GM18511 (cell line): Measurements from ENCODE around the gene PHLDB2.
"Not testable (repeated sequence)": the region's sequence is repeated elsewhere in the genome, so short reads cannot be mapped to it uniquely, and the experiment has no call there.

Experiments
- ATAC-seq: cut with Tn5 transposase; IDR thresholded peaks from one replicate; pipeline ENCODE4 v1.9.1; 2021; ENCODE audit warnings: mild to moderate bottlenecking, moderate library complexity; ENCODE audit not compliant: unreplicated experiment

The PHLDB2 gene

DNA sequence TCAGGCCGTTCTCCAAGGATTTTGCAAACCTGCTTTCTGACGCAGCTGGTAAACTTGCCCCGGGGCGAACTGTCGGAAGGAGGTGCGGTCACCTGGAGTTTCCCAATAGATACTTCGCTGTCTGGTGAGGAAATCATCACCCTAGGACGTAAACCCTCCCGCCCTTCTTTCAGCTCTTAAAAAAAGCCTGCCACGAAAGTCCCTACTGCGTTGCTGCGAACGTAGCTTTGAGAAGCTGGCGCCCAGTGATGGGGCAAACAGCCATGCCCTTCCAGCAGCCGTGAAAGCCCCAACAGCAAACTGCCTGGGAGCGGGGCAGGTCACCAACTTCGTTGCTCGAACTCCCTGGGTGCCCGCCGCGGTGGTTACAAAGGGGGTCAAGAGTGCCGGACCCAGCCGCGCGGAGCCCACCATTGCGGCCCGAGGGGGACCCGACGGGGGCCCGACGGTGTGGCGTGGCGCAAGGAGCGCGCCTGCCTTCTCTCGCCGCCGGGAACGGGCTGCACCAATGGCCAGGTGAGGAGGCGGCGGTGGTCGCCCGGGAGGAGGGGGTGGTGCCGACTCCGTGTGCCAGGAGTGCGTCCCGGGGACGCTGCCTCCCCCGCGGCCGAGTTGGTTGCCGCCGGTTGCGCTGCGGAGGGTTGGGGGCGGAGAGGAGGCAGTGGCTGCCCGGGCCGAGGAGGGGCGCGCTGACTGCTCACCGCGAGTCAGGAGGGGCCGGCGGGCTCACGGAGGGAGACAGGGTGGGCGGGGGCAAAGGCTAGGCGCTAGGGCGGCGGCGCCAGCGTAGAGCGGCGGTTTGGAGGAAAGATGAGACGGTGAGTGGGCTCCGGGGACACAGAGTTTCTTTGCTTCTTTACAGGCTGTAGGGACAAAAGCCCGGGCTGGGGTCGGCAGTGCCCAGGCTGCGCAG lies at the start of gene PHLDB2:
Gene PHLDB2 (plus strand): TSS at position 205 of the 913 bp plus-strand sequence. CDS start 24,813 bp downstream, outside the sequence.
- peak; percentile 39 for ATAC-seq

DNA sequence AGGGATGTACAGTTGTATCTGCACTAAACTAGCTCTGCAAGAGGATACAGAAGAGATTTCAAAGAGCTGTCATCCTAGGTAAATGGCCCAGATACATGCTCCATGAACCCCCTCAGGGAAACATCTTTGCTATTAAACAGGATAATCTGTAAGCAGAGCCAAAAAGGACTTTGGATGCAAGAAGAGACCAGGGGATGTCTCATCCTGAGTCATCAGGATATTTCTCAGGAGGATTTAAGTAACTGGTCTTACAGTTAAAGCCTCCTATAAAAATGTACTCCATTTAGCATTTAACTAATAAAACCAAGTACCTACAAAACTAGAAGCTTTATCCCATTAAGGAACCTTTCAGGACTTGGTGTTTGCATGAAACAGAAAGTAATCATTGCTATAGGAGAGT lies 48.2 kb upstream of the PHLDB2 start:
- ATAC-seq = no peak

DNA sequence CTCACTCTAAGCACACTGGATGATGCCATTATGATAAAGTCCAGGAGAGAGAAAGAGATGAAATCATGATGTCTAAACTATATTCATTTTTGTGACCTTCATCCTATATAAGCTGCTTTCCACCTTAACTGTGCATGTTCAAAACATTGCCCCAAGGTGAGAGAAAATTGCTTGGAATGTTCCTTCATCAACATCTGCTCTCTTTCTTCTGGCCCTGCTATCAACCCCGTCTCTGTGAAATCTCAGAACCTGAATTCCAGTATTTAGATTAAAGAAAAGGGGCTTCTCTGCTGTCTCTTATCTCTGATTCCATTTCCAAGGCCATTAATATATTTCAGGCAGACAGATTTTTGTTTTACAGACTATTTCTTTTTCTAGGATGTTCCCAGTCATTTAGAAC lies 47.3 kb upstream of the PHLDB2 start:
- no peak for ATAC-seq

DNA sequence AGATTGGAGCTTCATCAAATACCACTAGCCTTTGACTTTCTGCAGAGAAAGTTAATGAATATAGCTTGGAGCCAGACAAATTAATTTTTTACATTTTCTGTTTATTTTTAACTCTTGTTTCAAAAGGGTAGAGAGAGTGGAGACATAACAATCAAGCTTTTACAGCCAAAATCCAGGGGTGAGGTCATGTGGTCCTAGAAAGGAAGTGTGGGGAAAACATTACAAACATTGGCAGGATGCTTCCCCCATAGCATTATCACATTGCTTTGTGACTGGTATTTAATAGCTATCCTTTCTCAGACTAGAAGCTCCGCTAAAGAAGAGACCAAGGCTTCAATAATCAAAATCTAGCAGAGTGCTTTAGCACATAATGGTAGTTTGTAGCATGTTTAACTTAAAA lies 46.4 kb upstream of the PHLDB2 start:
- ATAC-seq = peak; percentile 45

DNA sequence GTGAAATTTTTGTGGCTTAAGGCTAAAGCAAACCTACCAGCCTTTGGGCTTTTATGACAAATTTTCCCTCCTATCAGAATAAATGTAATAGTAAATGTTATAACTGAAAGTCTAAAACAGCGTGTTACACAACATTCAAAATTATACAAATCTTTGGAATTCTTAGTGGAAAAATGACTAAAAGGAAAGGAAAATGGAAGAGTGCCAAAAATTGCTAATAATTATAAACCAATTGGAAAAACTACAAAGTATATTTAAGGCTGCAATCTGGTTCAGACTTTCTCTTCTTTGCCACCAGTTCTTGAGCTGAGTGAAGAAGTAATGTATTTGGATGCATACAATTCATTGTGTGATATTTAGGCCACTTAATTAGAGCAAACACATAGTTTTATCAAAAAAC lies 45.6 kb upstream of the PHLDB2 start:
- no peak for ATAC-seq

DNA sequence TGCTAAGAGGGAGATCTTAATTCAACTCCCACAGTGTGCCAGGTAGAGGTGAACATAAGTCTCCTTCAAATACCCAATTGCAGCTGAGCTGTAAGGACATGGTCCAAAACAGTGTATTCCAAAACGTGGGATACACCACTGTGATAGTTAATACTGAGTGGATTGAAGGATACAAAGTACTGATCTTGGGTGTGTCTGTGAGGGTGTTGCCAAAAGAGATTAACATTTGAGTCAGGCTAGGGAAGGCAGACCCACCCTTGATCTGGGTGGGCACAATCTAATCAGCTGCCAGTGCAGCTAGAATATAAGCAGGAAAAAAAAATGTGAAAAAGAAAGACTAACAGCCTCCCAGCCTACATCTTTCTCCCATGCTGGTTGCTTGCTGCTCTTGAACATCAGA lies 45.1 kb upstream of the PHLDB2 start:
- ATAC-seq = no peak

DNA sequence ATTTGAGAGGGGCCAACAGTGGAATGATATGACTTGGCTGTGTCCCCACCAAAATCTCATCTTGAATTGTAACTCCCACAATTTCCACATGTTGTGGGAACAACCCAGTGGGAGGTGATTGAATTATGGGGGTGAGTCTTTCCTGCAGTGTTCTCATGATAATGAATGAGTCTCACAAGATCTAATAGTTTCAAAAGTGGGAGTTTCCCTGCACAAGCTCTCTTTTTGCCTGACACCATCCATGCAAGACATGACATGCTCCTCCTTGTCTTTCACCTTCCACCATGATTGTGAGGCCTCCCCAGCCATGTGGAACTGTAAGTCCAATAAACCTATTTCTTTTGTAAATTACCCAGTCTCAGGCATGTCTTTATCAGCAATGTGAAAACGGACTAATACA lies 42.3 kb upstream of the PHLDB2 start:
- ATAC-seq = not testable (repeated sequence)

DNA sequence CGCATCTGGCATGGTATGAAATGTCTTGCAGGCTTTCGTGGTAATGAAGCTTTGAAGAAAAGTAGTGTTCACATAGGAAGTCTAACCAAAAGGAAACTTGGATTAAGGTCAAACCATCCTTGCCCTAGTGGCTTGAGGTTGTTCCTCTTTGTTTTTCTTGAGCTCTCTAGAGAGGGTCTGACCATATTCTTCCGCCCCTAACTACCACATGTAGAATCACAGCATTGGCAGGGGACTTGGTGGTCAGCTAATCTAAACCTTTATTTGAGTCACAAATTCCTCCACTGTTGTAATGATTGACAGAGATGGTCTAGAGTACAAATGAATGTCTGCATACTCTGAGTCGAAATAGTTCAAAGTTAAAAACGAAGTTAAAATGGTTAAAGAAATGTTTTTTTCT lies 39.1 kb upstream of the PHLDB2 start:
- ATAC-seq = no peak

DNA sequence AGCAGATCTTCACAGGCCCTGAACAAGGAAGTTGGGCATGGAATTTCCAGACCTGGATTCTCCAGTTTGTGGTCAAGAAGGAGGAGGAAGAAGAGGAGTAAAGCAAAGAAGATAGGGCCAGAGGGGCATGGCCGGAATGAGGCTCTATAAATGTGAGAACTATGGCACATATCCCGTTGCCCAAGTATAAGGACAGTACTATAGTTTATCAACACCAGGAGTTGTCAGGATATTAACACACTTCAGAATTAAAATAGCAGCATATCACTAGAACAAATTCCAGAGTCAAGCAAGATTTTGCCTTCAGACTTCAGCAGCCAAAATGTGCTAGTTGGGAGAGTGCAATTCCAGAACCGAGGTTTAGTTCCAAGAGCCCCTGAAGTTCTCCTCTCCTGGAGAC lies 38.4 kb upstream of the PHLDB2 start:
- no peak for ATAC-seq

DNA sequence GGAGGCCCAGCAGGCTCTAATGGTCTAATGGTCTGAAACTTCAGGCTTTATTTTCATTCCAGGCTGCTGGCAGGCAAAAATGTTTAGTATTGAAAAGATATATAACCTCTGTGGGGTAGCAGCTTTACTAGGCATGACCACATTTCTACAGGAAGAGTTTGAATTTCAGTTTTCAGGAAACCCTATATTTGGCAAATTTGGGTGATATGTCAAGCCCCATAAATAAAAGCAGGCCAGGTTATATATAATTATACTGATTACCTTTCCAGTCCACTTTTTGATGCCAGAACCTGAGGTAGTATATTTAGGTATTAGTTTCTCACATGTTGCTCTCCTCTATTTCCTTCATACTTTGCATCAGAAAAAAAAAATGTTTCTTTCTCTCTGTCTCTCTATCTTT lies 37.2 kb upstream of the PHLDB2 start:
- ATAC-seq = no peak

DNA sequence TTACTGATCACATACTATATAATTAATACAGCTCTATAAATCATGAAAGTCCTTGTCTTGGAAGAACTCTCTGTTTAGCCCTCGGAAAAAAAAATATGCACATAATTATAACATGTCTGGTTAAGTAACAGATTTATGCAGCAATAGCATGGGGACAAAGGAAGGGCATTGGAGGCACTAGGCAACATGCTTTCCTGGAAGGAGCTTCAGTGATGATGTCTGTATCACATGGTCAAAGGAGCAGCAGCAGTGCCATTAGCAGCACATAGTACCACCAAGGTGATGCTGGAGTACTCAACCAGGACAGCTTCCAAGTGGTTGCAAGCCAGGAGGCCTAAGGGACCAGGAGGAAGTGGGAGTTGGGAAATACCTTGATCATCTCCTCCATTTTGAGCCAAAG lies 36.3 kb upstream of the PHLDB2 start:
- no peak for ATAC-seq

DNA sequence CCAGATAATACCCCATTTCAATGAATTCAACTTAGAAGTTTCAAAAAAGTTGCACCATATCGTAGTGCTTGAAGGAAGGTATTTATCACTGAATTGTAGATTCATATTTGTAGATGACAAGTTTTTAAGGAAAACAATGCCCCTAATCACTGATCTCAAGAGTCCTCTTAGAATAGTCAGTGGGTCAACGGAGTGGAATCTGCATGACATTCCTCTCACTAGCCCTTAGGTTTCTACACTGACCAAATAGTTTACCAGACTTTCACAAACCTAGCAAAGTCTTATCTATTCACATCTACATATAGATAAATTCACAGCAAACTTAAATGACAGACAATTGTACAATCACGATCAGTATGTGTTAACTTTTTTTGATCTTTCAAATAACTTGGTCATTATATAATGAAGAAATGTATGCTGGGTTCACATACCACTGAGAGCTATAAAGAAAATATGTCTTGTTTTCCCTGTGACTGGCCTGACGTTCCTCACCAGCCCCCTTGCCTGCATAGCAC lies 35.7 kb upstream of the PHLDB2 start:
- ATAC-seq = no peak

DNA sequence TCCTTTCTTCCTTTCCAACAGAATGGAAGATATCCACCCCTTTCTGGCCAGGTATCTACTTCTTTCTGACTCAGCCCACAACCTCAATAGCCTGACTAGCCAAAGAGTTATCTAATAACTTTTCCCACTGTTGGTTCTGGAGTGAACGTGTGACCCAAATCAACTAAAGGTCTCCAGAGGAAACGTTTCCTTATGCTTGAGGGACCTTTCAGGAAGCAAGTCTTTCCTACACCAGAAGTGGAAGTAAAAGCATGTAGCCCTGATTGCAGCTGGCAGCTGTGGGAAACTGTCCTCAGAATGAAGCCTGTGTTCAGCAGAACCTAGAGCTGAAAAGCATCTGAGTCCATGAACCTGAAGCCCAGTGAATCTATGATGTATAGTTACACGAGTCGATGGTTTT lies 34.7 kb upstream of the PHLDB2 start:
- no peak for ATAC-seq

DNA sequence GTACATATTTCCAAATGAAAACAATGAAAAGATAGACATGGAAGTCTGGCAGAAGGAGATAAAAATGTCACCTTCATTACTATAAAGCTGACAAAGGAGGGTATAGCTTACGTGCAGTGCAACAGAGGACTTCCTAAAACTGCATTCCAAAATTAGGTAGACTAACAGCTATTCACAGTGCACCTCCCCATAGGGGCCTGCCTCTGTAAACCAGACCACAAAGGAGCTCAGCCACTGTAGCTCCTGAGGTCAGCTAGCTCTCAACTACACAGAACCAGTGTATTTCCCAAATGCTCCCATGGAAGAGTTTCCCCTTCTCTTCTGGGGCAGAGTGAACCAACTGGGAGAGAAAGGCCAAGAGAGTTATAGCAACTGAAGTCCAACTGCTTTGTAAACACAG lies 31.2 kb upstream of the PHLDB2 start:
- no peak for ATAC-seq

DNA sequence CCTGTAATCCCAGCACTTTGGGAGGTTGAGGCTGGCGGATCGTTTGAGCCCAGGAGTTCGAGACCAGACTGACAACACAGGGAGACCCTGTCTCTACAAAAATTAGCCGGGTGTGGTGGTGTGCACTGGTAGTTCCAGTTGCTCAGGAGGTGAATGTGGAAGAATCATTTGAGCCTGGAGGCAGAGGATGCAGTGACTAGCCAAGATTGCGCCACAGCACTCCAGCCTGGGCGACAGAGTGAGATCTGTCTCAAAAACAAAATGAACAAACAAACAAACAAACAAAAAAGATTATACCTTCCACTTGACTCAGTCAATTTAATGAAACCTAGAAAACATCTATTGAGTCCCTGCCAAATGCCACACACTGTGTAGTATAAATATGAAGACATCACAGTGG lies 30.5 kb upstream of the PHLDB2 start:
- ATAC-seq = no peak

DNA sequence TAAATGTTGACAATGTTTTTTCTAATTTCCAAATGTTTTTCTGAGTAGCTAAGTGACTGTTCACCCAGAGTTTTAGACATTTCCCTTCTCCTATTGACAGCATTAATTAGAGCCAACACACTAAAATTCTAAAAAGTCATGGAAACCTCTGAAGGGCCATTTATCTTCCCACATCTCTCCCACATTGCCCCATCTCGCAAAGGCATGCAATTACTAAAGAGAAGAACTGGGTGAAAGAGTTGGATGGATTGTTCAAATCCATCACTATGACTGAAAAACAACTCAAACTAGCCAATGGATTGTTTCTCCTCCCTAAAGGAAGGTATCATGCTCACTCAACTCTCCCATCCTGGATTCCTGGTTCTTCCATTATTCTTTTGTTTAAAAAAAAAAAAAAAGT lies 30.0 kb upstream of the PHLDB2 start:
- no peak for ATAC-seq

DNA sequence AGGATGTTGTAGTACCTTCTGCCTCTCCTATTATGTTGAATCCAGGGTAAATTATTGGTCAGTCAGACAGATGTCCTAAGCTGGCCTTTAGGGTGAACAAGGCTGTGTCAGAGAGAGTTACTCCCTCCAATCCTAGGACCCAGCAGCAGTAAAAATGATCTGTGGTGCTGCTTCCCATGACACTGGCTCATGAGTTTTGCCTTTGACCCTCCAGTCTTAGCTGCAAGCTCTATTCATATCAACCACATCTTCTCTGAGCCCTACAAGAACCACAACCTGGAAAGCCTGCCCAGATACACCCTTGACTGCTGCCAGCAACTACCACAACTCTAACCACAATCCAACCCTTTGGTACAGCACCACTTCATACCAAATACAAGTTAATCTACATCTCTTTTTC lies 27.2 kb upstream of the PHLDB2 start:
- peak; percentile 54 for ATAC-seq

DNA sequence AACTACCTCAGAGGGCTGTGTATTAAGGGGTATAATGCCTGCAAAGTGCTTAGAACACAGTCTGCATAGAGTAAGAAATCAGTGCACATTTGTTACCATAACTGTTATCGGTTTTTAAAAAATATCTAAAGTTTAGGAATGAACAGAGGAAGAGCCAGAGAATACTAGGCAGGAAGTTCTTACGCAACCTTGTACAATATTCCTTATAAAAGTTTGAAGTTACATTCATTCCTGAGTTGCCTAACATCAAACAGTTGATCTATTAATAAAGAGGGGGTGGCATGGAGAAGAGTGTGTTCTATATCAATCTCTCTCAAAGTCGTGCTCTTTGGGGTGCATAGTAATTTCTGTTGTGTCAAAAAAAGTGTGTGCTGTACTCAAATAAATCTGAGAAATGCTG lies 22.0 kb upstream of the PHLDB2 start:
- ATAC-seq = no peak

DNA sequence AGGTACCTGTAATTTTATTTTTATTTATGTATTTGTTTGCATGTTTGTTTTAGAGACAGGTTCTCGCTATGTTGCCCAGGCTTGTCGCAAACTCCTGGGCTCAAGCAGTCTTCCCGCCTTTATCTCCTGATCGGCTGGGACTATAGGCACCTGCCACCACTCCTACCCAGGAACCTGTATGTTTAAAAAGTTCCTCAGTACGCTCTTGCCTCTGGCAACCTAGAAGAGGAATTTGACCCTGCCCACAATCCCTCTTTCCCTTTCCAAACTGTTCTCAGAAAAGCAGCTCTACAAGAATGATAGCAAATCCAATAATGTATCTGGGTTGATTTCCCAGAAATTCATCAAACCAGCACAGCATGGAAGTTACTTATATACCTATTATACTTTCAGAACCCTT lies 20.9 kb upstream of the PHLDB2 start:
- ATAC-seq = no peak

DNA sequence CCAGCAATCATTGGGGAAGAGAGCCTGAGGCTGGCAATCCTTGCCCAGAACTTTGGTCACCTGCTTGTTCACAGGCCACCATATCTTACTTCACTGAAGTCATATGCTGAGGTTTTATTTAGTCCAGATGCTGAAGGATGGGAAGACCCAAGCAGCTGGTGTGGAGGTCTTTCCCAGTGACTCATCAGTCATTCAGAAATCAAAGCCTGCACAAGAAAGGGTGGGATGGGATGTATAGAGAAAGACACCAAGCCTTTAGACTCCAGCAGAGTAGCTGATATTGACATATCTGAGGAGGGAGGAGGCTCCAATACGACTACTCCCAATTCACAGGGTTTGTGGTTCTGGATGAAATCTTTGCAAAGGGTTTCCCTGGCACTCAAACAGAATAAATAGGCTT lies 13.0 kb upstream of the PHLDB2 start:
- no peak for ATAC-seq

DNA sequence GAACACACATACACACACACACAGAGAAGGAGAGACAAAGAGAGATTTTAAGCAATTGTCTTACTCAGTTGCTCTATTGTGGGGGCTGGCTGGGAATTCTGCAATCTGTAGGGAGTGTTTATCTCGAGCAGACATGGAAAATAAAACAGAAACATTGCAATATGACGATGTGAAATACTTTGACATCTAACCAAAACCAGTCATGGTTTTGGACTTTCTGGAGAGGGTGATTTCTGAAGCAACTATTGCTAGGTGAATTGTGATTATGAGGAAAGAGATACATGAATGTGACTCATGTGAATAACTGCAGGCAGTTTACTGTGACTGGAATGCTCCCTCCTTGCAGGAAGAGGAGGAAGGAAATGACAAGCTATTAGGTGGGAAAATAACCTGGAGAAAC lies 12.3 kb upstream of the PHLDB2 start:
- no peak for ATAC-seq

DNA sequence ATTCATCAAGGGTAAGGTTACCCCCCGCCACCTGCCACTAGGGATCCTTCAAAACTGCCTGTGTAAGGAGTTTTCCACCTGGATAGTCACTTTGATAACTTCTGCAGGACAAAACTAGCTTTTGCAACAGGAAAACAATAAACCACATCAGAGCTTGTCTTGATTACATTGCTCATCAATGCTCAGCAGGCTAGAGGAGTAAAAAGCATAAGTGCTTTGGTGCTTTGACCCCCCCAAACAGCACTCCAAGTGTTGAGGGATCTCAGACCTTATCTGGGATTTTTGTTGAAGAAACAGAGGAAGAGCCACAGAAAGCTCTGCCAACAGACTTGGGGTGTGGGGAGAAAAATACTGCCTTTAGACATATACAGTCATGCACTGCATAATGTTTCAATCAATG lies 10.8 kb upstream of the PHLDB2 start:
- no peak for ATAC-seq

DNA sequence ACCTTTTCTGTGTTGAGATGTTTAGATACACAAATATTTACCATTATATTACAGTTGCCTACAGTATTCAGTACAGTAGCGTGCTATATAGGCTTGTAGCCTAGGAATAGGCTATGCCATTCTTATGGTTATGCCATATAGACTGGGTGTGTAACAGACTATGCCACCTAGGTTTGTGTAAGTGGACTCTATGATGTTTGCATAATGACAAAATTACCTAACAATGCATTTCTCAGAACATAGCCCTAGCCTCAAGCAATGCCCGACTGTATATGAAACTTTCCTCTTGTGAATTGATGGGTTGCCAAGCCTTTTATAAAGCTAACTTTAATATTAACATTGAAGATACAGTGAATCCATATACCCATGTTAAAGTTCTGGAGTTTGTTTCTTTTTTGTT lies 10.3 kb upstream of the PHLDB2 start:
- ATAC-seq = no peak
